IMR-90 (cell line): ENCODE measurements around the gene MEGF11. TPM values are rescaled to one million over a fixed set of nuclear protein-coding genes. Genes with fewer than 3 reads are reported as not detected.

Experiments
- ATAC-seq: fragments of 200-7000 bp; cut with Tn5 transposase; 2 replicates; pipeline ENCODE4 v1.9.1; 2020; ENCODE audit warnings: low read depth, mild to moderate bottlenecking, moderate library complexity
- BruUV-seq: library from RNA; stranded (reverse); fragments of 400-500 nt; replicated peaks from 2 replicates; lab custom pipeline; 2021; lab: Mats Ljungman, UMichigan
- CTCF ChIA-PET: fragments of 300-600 bp; formaldehyde crosslinking; extraction: SDS; loops from one replicate; lab custom pipeline; 2021; ENCODE audit warnings: antibody characterized with exemption; lab: Yijun Ruan, JAX
- POLR2A ChIA-PET: fragments of 300-600 bp; sonication (Branson Sonifier 250); formaldehyde crosslinking; loops from one replicate; lab custom pipeline; 2022; ENCODE audit warnings: antibody characterized with exemption; ENCODE audit not compliant: unreplicated experiment; lab: Charles Lee
- DNase-seq: peaks from one replicate; pipeline ENCODE4 v3.0.0; 2013
- H2AFZ ChIP-seq: replicated peaks from 2 replicates; pipeline ENCODE3; 2013; ENCODE audit warnings: low read length, mild to moderate bottlenecking; ENCODE audit not compliant: poor library complexity
- H2AK5ac ChIP-seq: 2 replicates; pipeline ENCODE4 v1.6.1; 2013; ENCODE audit warnings: low read depth, low read length, inconsistent platforms
- H2AK9ac ChIP-seq: replicated peaks from 2 replicates; pipeline ENCODE3; 2013; ENCODE audit warnings: mild to moderate bottlenecking, low read depth, low read length, moderate library complexity; ENCODE audit not compliant: poor library complexity
- H2BK120ac ChIP-seq: 2 replicates; pipeline ENCODE4 v1.6.1; 2013; ENCODE audit warnings: low read depth, low read length, inconsistent platforms
- H2BK15ac ChIP-seq: 3 replicates; pipeline ENCODE4 v1.6.1; 2013; ENCODE audit warnings: low read depth, low read length, inconsistent platforms
- H2BK20ac ChIP-seq: 2 replicates; pipeline ENCODE4 v1.6.1; 2013; ENCODE audit warnings: low read depth, mild to moderate bottlenecking, inconsistent platforms, low read length, moderate library complexity
- H2BK5ac ChIP-seq: 2 replicates; pipeline ENCODE4 v1.6.1; 2013; ENCODE audit warnings: mild to moderate bottlenecking, low read depth, low read length, inconsistent platforms; ENCODE audit not compliant: poor library complexity, severe bottlenecking
- H3K14ac ChIP-seq: replicated peaks from 2 replicates; pipeline ENCODE4 v1.6.1; 2013; ENCODE audit warnings: low read depth, low read length, inconsistent platforms
- H3K18ac ChIP-seq: 2 replicates; pipeline ENCODE4 v1.6.1; 2013; ENCODE audit warnings: low read depth, low read length, control low read depth
- H3K23ac ChIP-seq: 2 replicates; pipeline ENCODE4 v1.6.1; 2013; ENCODE audit warnings: low read depth, low read length, inconsistent platforms
- H3K27ac ChIP-seq: 2 replicates; pipeline ENCODE4 v1.5.1; 2013; ENCODE audit warnings: mild to moderate bottlenecking, control low read depth, low read length; ENCODE audit not compliant: insufficient read depth
- H3K27me3 ChIP-seq: 2 replicates; pipeline ENCODE4 v1.6.1; 2013; ENCODE audit warnings: low read length; ENCODE audit not compliant: control insufficient read depth, insufficient read depth
- H3K36me3 ChIP-seq: 2 replicates; pipeline ENCODE4 v1.6.1; 2013; ENCODE audit warnings: low read length, mixed read lengths; ENCODE audit not compliant: control insufficient read depth, insufficient read depth
- H3K4ac ChIP-seq: 2 replicates; pipeline ENCODE4 v1.6.1; 2013; ENCODE audit warnings: low read depth, low read length, inconsistent platforms
- H3K4me1 ChIP-seq: 2 replicates; pipeline ENCODE4 v1.6.1; 2013; ENCODE audit warnings: low read length, mixed read lengths; ENCODE audit not compliant: control insufficient read depth, insufficient read depth
- H3K4me2 ChIP-seq: 2 replicates; pipeline ENCODE4 v1.6.1; 2013; ENCODE audit warnings: low read depth, mild to moderate bottlenecking, control low read depth, low read length, moderate library complexity
- H3K4me3 ChIP-seq: 2 replicates; pipeline ENCODE4 v1.5.1; 2013; ENCODE audit warnings: low read depth, mild to moderate bottlenecking, control low read depth, low read length, moderate library complexity; ENCODE audit not compliant: insufficient read depth
- H3K56ac ChIP-seq: 2 replicates; pipeline ENCODE4 v1.6.1; 2013; ENCODE audit warnings: low read length, inconsistent platforms; ENCODE audit not compliant: insufficient read depth; ENCODE audit errors: extremely low read depth
- H3K79me1 ChIP-seq, 2 experiments: 2 replicates each; pipeline ENCODE4 v1.6.1; 2013; ENCODE audit warnings: low read length in 2 of 2, inconsistent platforms in 1 of 2, low read depth in 1 of 2
- H3K9ac ChIP-seq: 2 replicates; pipeline ENCODE4 v1.6.1; 2013; ENCODE audit warnings: low read depth, low read length, control low read depth
- H3K9me1 ChIP-seq: 2 replicates; pipeline ENCODE4 v1.6.1; 2013; ENCODE audit warnings: low read length, inconsistent platforms; ENCODE audit not compliant: insufficient read depth
- H3K9me3 ChIP-seq: 2 replicates; pipeline ENCODE4 v1.6.1; 2013; ENCODE audit warnings: low read length; ENCODE audit not compliant: control insufficient read depth, insufficient read depth
- H4K20me1 ChIP-seq: 2 replicates; pipeline ENCODE4 v1.6.1; 2013; ENCODE audit warnings: low read length, inconsistent platforms; ENCODE audit not compliant: insufficient read depth
- H4K5ac ChIP-seq: 2 replicates; pipeline ENCODE4 v1.6.1; 2013; ENCODE audit warnings: mild to moderate bottlenecking, low read depth, low read length, control low read depth
- H4K8ac ChIP-seq, 2 experiments: 2 replicates each; pipeline ENCODE4 v1.6.1; 2013; ENCODE audit warnings: low read depth in 2 of 2, low read length in 2 of 2, control low read depth in 1 of 2, inconsistent platforms in 1 of 2
- H4K91ac ChIP-seq: 2 replicates; pipeline ENCODE4 v1.6.1; 2013; ENCODE audit warnings: low read depth, low read length, inconsistent platforms; ENCODE audit not compliant: insufficient read depth
- BHLHE40 ChIP-seq: fragments of 150-350 bp; IDR thresholded peaks from 2 replicates; pipeline ENCODE4 v1.6.1; 2016; ENCODE audit warnings: mild to moderate bottlenecking, low read depth, low read length
- CEBPB ChIP-seq: IDR thresholded peaks from 2 replicates; pipeline ENCODE4 v1.6.1; 2012; ENCODE audit warnings: low read depth, low read length, improper control_type of control experiment
- CHD1 ChIP-seq: IDR thresholded peaks from 2 replicates; pipeline ENCODE4 v1.6.1; 2012; ENCODE audit warnings: low read depth, low read length, improper control_type of control experiment
- FOS ChIP-seq: fragments of 150-350 bp; IDR thresholded peaks from 2 replicates; pipeline ENCODE4 v1.6.1; 2016; ENCODE audit warnings: low read depth, low read length
- MAFK ChIP-seq: IDR thresholded peaks from 2 replicates; pipeline ENCODE4 v1.6.1; 2012; ENCODE audit warnings: low read depth, low read length, improper control_type of control experiment
- MAZ ChIP-seq: IDR thresholded peaks from 2 replicates; pipeline ENCODE4 v1.6.1; 2012; ENCODE audit warnings: low read depth, mild to moderate bottlenecking, low read length, improper control_type of control experiment, moderate library complexity, borderline replicate concordance
- NFE2L2 ChIP-seq: fragments of 150-350 bp; IDR thresholded peaks from 2 replicates; pipeline ENCODE4 v1.6.1; 2016; ENCODE audit warnings: low read depth, mild to moderate bottlenecking, low read length
- WGBS, 2 experiments: methylation state at CpG; one replicate each; pipeline versions ENCODE4 v1.1.5 to v1.1.7; 2013; ENCODE audit warnings: missing lambda C conversion rate in 2 of 2; ENCODE audit not compliant: insufficient read length in 1 of 2; ENCODE audit errors: extremely low coverage in 2 of 2; 5-methylcytosine and 5-hydroxymethylcytosine counted together
- dilution Hi-C: fragments of 300-500 bp; cut with HindIII; formaldehyde crosslinking; loops from one replicate; pipeline ENCODE4 v1.14.3; 2018; ENCODE audit warnings: low sequenced_read_pairs; ENCODE audit not compliant: unreplicated experiment
- in situ Hi-C: fragments of 300-500 bp; cut with MboI; formaldehyde crosslinking; loops from 3 replicates; pipeline ENCODE4 v1.14.3; 2019; ENCODE audit warnings: low sequenced_read_pairs, inconsistent platforms, mixed read lengths
- intact Hi-C: fragments of 100-400 bp; cut with micrococcal nuclease; formaldehyde crosslinking; loops from 2 replicates; pipeline ENCODE4 v1.10.0; 2022
- polyA plus RNA-seq, 3 experiments: library from polyadenylated mRNA; depleted of rRNA; stranded (reverse); fragments of >200 nt; gene quantifications; 2 replicates each; pipeline ENCODE4 v1.2.3, GENCODE V29; 2012; ENCODE audit warnings: low replicate concordance in 1 of 3
- total RNA-seq: library from RNA; depleted of rRNA; stranded (reverse); fragments of >200 nt; gene quantifications from 2 replicates; pipeline ENCODE4 v1.2.3, GENCODE V29; 2012
- TF ChIP-seq, protein P1 (sequence below): fragments of 150-350 bp; IDR thresholded peaks from 2 replicates; pipeline ENCODE4 v1.6.1; 2017; ENCODE audit warnings: mild to moderate bottlenecking, antibody characterized with exemption, low read length, low read depth
- TF ChIP-seq, protein P2 (sequence below): fragments of 150-350 bp; IDR thresholded peaks from 2 replicates; pipeline ENCODE4 v1.6.1; 2016; ENCODE audit warnings: low read depth, mild to moderate bottlenecking, low read length, moderate library complexity, borderline replicate concordance

The MEGF11 gene
- total and polyA plus RNA-seq, 2 of the 4 experiments (the other 2 are of a cell fraction): not detected

DNA sequence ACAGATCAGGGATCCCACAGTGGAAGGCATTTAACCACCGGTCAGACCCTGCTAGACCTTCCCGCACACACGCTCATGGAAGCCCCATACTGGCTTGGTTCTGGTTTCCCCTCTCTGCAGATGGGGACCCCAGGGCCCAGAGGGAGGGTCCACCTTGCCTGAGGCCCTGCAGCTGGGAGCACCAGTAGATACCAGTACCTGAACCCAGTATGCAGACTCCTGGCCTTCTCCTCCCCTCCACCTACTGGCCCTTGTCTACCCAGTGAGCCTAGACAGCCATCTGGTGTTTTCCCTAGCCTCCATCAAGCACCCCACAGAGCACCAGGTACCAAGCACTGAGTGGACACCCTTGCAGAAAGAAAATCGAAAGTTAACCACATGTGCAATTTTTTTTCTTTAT, 65.1 kb downstream of the MEGF11 start:
- no peaks in the 10 kb centered on the region for H3K9me3 ChIP-seq
- no peak overlapping the region for H2AK9ac ChIP-seq
- no peak overlapping the region for H3K56ac ChIP-seq
- in situ Hi-C loops (no loop called here), intact Hi-C loops (no loop called here), dilution Hi-C loops (no loop called here)
- ATAC-seq (no peak), DNase-seq (no peak)
- CTCF ChIA-PET: no interaction called here
- no peak overlapping the region for H2BK20ac ChIP-seq
- no peaks in the 10 kb centered on the region for H3K9me1 ChIP-seq
- H3K4ac ChIP-seq: no peak overlapping the region
- H4K91ac ChIP-seq: no peak overlapping the region
- H4K5ac ChIP-seq: no peak overlapping the region
- H3K79me1 ChIP-seq: no peaks in the 10 kb centered on the region
- no peak overlapping the region for H3K27ac ChIP-seq
- H2BK120ac ChIP-seq: no peak overlapping the region
- no CpG with 5 or more reads among the region's 4 CpGs for WGBS, 2 experiments
- no peak overlapping the region for H2BK15ac ChIP-seq
- peaks cover 47% of the 10 kb centered on the region for H3K27me3 ChIP-seq
- no peak overlapping the region for H4K8ac ChIP-seq
- H3K4me1 ChIP-seq: no peaks in the 10 kb centered on the region
- no peak overlapping the region for H3K4me2 ChIP-seq
- H2AFZ ChIP-seq: no peak overlapping the region
- H3K9ac ChIP-seq: no peak overlapping the region
- TF ChIP-seq, protein P1, sequence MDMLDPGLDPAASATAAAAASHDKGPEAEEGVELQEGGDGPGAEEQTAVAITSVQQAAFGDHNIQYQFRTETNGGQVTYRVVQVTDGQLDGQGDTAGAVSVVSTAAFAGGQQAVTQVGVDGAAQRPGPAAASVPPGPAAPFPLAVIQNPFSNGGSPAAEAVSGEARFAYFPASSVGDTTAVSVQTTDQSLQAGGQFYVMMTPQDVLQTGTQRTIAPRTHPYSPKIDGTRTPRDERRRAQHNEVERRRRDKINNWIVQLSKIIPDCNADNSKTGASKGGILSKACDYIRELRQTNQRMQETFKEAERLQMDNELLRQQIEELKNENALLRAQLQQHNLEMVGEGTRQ: no peak
- TF ChIP-seq, protein P2, sequence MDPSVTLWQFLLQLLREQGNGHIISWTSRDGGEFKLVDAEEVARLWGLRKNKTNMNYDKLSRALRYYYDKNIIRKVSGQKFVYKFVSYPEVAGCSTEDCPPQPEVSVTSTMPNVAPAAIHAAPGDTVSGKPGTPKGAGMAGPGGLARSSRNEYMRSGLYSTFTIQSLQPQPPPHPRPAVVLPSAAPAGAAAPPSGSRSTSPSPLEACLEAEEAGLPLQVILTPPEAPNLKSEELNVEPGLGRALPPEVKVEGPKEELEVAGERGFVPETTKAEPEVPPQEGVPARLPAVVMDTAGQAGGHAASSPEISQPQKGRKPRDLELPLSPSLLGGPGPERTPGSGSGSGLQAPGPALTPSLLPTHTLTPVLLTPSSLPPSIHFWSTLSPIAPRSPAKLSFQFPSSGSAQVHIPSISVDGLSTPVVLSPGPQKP: no peak
- no peak for TF ChIP-seq NFE2L2
- no peak for TF ChIP-seq MAZ
- TF ChIP-seq CEBPB: no peak
- TF ChIP-seq CHD1: no peak
- no peak for TF ChIP-seq BHLHE40
- TF ChIP-seq MAFK: no peak
- no peak for TF ChIP-seq FOS
- H3K14ac ChIP-seq: no peak overlapping the region
- H3K36me3 ChIP-seq: no peaks in the 10 kb centered on the region
- POLR2A ChIA-PET: no interaction called here
- no peak overlapping the region for H3K4me3 ChIP-seq
- no peak overlapping the region for H3K23ac ChIP-seq
- no peak overlapping the region for H3K18ac ChIP-seq
- no peak overlapping the region for H2BK5ac ChIP-seq
- BruUV-seq: no TSS peak
- H4K20me1 ChIP-seq: no peaks in the 10 kb centered on the region
- no peak overlapping the region for H2AK5ac ChIP-seq
